ENCODE data around the gene CCDC85B. TPM values are rescaled to one million over a fixed set of nuclear protein-coding genes. Genes with fewer than 3 reads are reported as not detected.

Gene CCDC85B
- total and polyA plus RNA-seq, 2 of the 13 experiments (the other 11 are each of a cell fraction or from before 2014, with no cell fraction given) = 8.2 to 19.5 TPM

DNA sequence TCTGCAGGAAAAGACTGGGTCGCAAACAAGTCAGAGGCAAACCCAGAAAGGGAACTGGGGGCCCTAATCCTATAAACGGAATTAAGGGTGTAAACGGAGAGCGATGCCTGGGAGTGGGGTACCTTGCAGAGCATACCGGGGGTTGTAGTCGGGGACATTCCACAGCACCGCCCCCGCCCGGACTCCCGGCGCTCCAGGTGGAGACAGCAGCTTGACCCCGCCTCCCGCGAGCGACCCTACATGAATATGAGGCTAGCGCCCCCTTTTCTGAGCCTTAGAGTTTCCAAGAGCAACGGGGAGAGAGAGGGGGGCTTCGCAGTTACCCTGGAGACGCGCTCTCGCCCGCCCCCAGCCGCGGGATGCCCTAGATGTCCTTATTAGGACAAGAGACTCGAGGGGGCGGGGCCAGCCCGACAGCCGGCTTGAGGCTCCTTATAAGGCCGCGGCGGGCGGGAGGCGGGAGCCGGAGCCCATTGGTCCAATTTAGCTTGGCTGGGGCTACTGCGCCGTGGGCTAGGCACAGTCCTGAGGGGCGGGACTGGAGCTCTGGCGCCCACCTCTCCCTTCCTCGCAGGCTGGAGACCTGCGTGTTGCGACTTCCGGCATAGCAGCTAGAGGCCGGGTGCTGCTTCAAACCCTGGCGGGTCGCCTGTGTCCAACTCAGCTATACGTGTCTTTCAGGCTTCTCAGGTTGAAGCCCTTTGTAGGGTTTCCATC lies 31.2 kb upstream of the CCDC85B start (continued):
- TF ChIP-seq ZBTB1 (CRISPR knock-in tag; IDR thresholded peaks at IDR 0.05; ENCODE audit: borderline replicate concordance) (no peak), MYNN (CRISPR knock-in tag; IDR thresholded peaks at IDR 0.05; ENCODE audit: low read depth) (no peak), MED1 (CRISPR knock-in tag; IDR thresholded peaks at IDR 0.05) (no peak), ZNF724P (CRISPR knock-in tag; IDR thresholded peaks at IDR 0.05; ENCODE audit: borderline replicate concordance) (no peak), KLF16 (CRISPR knock-in tag; IDR thresholded peaks at IDR 0.05) (no peak; a peak in 2 of 4 replicates), ASH2L (IDR thresholded peaks at IDR 0.05; ENCODE audit: insufficient read length, low read depth, low read length) (no peak), RXRB (CRISPR knock-in tag; IDR thresholded peaks at IDR 0.05; ENCODE audit: borderline replicate concordance) (no peak), ZNF713 (CRISPR knock-in tag; IDR thresholded peaks at IDR 0.05) (no peak), ZFP41 (CRISPR knock-in tag; IDR thresholded peaks at IDR 0.05; ENCODE audit: borderline replicate concordance) (no peak), REXO4 (CRISPR knock-in tag; IDR thresholded peaks at IDR 0.05; ENCODE audit: borderline replicate concordance) (no peak), ZNF773 (CRISPR knock-in tag; IDR thresholded peaks at IDR 0.05; ENCODE audit: borderline replicate concordance) (no peak), IRF2 (CRISPR knock-in tag; IDR thresholded peaks at IDR 0.05) (no peak), ZNF12 (CRISPR knock-in tag; IDR thresholded peaks at IDR 0.05) (no peak), ZC3H4 (CRISPR knock-in tag; IDR thresholded peaks at IDR 0.05; ENCODE audit: borderline replicate concordance) (peak; percentile 57; the same call in 1 of the 2 replicates), ZNF138 (CRISPR knock-in tag; IDR thresholded peaks at IDR 0.05; ENCODE audit: low read depth) (no peak; the same call in 1 of the 2 replicates), FOXK2 (IDR thresholded peaks at IDR 0.05) (0 out of 2 replicates have a peak, but pooled peaks have one; percentile 5), ZFP62 (CRISPR knock-in tag; IDR thresholded peaks at IDR 0.05) (no peak), ZNF605 (CRISPR knock-in tag; IDR thresholded peaks at IDR 0.05) (no peak; the same call in 1 of the 2 replicates), ATM (IDR thresholded peaks at IDR 0.05; ENCODE audit: borderline replicate concordance) (no peak), ZNF337 (CRISPR knock-in tag; IDR thresholded peaks at IDR 0.05; ENCODE audit: borderline replicate concordance, low read depth) (no peak), AGO2 (optimal IDR thresholded peaks at IDR 0.05; ENCODE audit: low read depth, low read length) (no peak), TBX2 (CRISPR knock-in tag; IDR thresholded peaks at IDR 0.05; ENCODE audit: borderline replicate concordance) (peak; percentile 41), ZNF546 (CRISPR knock-in tag; conservative IDR thresholded peaks at IDR 0.05) (no peak), ZBTB3 (CRISPR knock-in tag; IDR thresholded peaks at IDR 0.05; ENCODE audit: borderline replicate concordance, low read depth) (no peak), ZNF382 (CRISPR knock-in tag; IDR thresholded peaks at IDR 0.05; ENCODE audit: borderline replicate concordance) (no peak)
- TF ChIP-seq, protein P1, sequence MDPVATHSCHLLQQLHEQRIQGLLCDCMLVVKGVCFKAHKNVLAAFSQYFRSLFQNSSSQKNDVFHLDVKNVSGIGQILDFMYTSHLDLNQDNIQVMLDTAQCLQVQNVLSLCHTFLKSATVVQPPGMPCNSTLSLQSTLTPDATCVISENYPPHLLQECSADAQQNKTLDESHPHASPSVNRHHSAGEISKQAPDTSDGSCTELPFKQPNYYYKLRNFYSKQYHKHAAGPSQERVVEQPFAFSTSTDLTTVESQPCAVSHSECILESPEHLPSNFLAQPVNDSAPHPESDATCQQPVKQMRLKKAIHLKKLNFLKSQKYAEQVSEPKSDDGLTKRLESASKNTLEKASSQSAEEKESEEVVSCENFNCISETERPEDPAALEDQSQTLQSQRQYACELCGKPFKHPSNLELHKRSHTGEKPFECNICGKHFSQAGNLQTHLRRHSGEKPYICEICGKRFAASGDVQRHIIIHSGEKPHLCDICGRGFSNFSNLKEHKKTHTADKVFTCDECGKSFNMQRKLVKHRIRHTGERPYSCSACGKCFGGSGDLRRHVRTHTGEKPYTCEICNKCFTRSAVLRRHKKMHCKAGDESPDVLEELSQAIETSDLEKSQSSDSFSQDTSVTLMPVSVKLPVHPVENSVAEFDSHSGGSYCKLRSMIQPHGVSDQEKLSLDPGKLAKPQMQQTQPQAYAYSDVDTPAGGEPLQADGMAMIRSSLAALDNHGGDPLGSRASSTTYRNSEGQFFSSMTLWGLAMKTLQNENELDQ (CRISPR knock-in tag; IDR thresholded peaks at IDR 0.05; ENCODE audit: borderline replicate concordance) = no peak
- TF ChIP-seq, protein P2, sequence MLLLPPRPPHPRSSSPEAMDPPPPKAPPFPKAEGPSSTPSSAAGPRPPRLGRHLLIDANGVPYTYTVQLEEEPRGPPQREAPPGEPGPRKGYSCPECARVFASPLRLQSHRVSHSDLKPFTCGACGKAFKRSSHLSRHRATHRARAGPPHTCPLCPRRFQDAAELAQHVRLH (CRISPR knock-in tag; IDR thresholded peaks at IDR 0.05; ENCODE audit: borderline replicate concordance, low read depth) = no peak
- TF ChIP-seq, protein P3, sequence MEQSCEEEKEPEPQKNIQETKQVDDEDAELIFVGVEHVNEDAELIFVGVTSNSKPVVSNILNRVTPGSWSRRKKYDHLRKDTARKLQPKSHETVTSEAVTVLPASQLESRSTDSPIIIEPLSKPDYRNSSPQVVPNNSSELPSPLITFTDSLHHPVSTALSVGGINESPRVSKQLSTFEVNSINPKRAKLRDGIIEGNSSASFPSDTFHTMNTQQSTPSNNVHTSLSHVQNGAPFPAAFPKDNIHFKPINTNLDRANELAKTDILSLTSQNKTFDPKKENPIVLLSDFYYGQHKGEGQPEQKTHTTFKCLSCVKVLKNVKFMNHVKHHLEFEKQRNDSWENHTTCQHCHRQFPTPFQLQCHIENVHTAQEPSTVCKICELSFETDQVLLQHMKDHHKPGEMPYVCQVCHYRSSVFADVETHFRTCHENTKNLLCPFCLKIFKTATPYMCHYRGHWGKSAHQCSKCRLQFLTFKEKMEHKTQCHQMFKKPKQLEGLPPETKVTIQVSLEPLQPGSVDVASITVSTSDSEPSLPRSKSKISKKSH (CRISPR knock-in tag; IDR thresholded peaks at IDR 0.05; ENCODE audit: borderline replicate concordance) = no peak

Data from HepG2 (cell line).